Epithelial cell of proximal tubule (primary cell): ENCODE results near the gene COG5. TPM values are rescaled to one million over a fixed set of nuclear protein-coding genes. Genes with fewer than 3 reads are reported as not detected.

Experiments used
- DNase-seq: peaks from one replicate; pipeline ENCODE4 v3.0.0-alpha.2; 2011; ENCODE audit warnings: low read depth
- H3K4me3 ChIP-seq: 2 replicates; pipeline ENCODE4 v1.5.1; 2011; ENCODE audit warnings: low read depth, mild to moderate bottlenecking, low read length
- total RNA-seq: library from RNA; depleted of rRNA; stranded (reverse); fragments of >200 nt; gene quantifications from 2 replicates; pipeline ENCODE4 v1.2.3, GENCODE V29; 2015
- TF ChIP-seq, protein P1 (sequence below): conservative IDR thresholded peaks from 2 replicates; pipeline ENCODE4 v1.5.1; 2012; ENCODE audit warnings: low read depth, mild to moderate bottlenecking, low read length

The COG5 gene
- total RNA-seq, 1 donor from 2014 or later = 31.4 TPM

DNA sequence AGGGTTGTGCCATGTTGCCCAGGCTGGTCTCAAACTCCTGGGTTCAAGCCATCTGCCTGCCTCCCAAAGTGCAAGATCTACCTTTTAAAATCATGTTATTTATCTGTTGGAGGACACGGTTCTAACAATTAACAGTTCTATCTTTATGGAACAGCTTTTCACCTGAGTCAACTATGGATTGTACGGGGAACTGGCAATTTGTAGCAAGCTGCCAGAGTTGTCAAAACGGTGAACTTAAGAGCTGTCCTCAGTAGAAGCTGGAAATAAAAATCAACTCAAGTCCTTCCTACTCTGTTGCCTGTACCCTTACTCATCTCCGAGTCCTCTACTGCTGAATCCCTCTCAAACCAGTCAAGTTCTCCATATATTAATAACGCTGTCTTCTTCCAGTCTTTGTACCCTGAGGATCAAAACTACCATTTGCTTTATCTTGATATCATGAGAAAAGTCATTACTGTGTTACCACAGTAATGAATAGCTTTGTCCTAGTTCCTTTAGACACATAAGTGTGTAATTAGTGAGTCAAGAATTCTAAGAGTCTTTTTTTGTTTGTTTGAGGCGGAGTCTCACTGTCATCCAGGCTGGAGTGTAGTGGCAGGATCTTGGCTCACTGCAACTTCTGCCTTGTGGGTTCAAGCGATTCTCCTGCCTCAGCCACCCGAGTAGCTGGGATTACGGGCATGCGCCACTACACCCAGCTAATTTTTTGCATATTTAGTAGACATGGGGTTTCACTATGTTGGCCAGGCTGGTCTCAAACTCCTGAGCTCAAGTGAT lies 366.7 kb downstream of the COG5 start:
- TF ChIP-seq, protein P1, sequence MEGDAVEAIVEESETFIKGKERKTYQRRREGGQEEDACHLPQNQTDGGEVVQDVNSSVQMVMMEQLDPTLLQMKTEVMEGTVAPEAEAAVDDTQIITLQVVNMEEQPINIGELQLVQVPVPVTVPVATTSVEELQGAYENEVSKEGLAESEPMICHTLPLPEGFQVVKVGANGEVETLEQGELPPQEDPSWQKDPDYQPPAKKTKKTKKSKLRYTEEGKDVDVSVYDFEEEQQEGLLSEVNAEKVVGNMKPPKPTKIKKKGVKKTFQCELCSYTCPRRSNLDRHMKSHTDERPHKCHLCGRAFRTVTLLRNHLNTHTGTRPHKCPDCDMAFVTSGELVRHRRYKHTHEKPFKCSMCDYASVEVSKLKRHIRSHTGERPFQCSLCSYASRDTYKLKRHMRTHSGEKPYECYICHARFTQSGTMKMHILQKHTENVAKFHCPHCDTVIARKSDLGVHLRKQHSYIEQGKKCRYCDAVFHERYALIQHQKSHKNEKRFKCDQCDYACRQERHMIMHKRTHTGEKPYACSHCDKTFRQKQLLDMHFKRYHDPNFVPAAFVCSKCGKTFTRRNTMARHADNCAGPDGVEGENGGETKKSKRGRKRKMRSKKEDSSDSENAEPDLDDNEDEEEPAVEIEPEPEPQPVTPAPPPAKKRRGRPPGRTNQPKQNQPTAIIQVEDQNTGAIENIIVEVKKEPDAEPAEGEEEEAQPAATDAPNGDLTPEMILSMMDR = no peak
- H3K4me3 ChIP-seq = no peak overlapping the region
- no peak for DNase-seq

DNA sequence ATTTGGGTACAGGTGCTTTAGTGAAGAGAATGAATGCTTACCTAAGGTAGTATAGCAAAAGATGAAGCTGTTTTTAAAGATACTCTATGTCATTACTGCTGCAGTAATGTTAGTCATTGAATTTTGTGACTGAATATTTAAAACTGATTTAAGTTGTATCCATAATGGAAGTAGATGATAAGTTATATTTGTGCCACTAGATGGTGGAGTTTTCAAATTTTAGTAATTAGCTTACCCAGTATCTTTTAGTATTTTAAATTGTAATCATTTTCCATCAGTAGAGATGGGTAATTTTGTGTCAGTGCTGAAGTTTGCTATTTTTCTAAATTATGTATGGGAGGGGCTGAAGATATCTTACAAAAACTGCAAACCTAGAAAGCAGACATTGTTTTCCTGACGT lies 369.7 kb downstream of the COG5 start:
- TF ChIP-seq, protein P1 = no peak

DNA sequence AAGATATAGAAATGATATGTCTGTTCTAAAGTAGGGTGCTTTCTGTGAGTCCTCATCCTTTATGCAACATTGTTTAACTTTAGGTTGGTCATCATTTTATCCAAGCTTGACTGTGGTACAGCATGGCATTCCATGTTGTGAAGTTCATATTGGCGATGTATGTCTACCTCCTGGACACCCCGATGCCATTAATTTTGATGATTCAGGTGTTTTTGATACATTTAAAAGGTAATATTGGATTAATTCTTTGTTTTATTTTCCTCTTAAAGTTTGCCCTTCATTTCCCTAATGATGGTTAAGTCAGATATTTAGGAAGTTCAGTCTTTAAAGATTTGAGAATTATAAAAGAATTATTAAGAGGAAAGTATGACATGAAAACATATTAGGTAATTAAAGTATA lies 373.6 kb downstream of the COG5 start:
- TF ChIP-seq, protein P1 = no peak
- no peak for DNase-seq
- no peak overlapping the region for H3K4me3 ChIP-seq

More for the DNA sequence above, 369.7 kb downstream of the COG5 start:
- no peak for DNase-seq
- H3K4me3 ChIP-seq = no peak overlapping the region

DNA sequence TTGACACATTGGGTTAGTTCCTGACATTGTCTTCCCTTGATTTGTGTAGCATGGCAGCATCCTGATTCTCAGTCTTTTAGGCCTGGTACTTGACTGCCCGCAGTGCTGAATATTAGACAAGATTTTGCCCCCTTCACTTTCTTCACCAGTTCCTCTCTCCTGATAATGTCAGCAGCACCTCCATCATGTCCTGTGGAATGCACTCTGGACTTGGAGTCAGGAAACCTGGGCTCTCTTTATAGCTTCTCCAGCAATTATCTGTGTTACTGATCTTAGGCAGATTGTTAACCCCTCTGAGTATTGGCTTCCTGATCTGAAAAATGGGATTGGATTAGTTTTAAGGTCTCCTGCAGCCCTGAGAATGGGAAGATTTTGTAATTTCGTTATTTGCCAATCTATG lies 375.9 kb downstream of the COG5 start:
- TF ChIP-seq, protein P1 = no peak
- no peak for DNase-seq
- H3K4me3 ChIP-seq = no peak overlapping the region

DNA sequence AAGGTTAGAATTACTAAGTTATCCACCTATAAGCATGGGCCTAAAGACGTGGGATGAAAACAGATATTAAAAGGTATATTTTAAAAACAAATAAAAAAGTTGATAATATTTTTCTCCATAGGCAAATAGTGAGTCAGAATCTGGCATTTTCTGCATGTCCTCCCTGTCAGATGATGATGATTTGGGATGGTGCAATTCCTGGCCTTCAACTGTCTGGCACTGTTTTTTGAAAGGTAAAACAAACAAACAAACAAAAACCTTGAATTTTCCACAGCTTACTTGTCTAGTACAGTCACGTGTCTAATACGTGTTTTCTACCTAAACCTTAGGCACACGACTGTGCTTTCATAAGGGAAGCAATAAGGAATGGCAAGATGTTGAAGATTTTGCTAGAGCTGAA lies 377.5 kb downstream of the COG5 start:
- no peak overlapping the region for H3K4me3 ChIP-seq
- DNase-seq = no peak
- TF ChIP-seq, protein P1 = no peak

DNA sequence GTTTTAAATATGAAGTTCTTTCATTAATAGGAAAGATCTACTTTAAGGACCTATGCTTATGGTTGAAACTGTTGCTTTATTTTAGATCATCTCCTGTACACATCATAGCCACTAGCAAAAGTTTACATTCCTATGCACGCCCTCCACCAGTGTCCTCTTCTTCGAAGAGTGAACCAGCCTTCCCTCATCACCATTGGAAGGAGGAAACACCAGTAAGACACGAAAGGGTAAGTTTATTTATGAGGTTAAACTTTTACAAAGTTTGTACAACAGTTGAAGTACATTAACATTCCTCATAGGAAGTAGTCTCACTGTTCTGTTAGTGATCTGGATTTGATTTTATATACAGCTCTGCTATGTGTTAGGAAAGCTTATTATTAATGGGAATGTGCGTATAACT lies 378.0 kb downstream of the COG5 start:
- DNase-seq = no peak
- TF ChIP-seq, protein P1 = no peak

DNA sequence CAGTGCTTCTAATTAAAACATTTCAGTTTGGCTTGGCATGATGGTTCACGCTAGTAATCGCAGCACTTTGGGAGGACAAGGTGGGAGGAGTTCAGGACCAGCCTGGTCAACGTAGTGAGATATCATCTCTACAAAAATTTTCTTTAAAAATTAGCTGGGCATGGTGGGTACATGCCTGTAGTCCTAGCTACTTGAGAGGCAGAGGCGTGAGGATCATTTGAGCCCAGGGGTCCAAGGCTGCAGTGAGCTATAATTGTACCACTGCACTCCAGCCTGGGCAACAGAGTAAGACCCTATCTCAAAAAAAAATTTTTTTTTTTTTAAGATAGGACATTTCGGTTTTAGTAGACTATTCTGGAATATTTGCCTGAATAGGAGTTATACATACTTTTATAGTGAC lies 382.5 kb downstream of the COG5 start:
- TF ChIP-seq, protein P1 = no peak
- no peak overlapping the region for H3K4me3 ChIP-seq
- no peak for DNase-seq

More for the DNA sequence above, 378.0 kb downstream of the COG5 start:
- no peak overlapping the region for H3K4me3 ChIP-seq
